DND-41 (cell line): Measurements from ENCODE around the gene C2CD2L.

Experiments
- ATAC-seq: fragments of 200-7000 bp; cut with Tn5 transposase; 3 replicates; pipeline ENCODE4 v1.9.1; 2021; ENCODE audit warnings: low read depth; ENCODE audit not compliant: insufficient read depth
- DNase-seq: peaks from one replicate; pipeline ENCODE4 v3.0.0-alpha.2; 2020
- H2AFZ ChIP-seq: 2 replicates; pipeline ENCODE4 v1.6.0; 2012; ENCODE audit warnings: low read depth, low read length
- H3K27ac ChIP-seq: 2 replicates; pipeline ENCODE4 v1.5.1; 2012; ENCODE audit warnings: low read length, inconsistent platforms
- H3K27me3 ChIP-seq: fragments of 200-600 bp; sonication (generic); 2 replicates; pipeline ENCODE4 v1.6.0; 2012; ENCODE audit warnings: low read length, mild to moderate bottlenecking, inconsistent platforms; ENCODE audit not compliant: insufficient read depth, poor library complexity
- H3K36me3 ChIP-seq: 2 replicates; pipeline ENCODE4 v1.5.1; 2012; ENCODE audit warnings: low read length, inconsistent platforms; ENCODE audit not compliant: insufficient read depth
- H3K4me1 ChIP-seq: 2 replicates; pipeline ENCODE4 v1.5.1; 2012; ENCODE audit warnings: mild to moderate bottlenecking, low read length; ENCODE audit not compliant: insufficient read depth
- H3K4me2 ChIP-seq: 2 replicates; pipeline ENCODE4 v1.6.0; 2012; ENCODE audit warnings: mild to moderate bottlenecking, moderate library complexity, low read length, inconsistent platforms; ENCODE audit not compliant: insufficient read depth
- H3K4me3 ChIP-seq, 2 experiments: fragments of 200-600 bp in 1 of 2; shearing (Covaris generic) in 1 of 2; 2 replicates each; pipeline ENCODE4 v1.5.1; 2012 to 2016; ENCODE audit warnings: inconsistent platforms in 2 of 2, low read length in 2 of 2, mild to moderate bottlenecking in 2 of 2, low read depth in 1 of 2, moderate library complexity in 1 of 2
- H3K79me2 ChIP-seq: 2 replicates; pipeline ENCODE4 v1.6.0; 2012; ENCODE audit warnings: low read length, inconsistent platforms; ENCODE audit not compliant: insufficient read depth
- H3K9ac ChIP-seq: 2 replicates; pipeline ENCODE4 v1.6.0; 2012; ENCODE audit warnings: low read depth, mild to moderate bottlenecking, inconsistent platforms, low read length, moderate library complexity
- H3K9me3 ChIP-seq: 2 replicates; pipeline ENCODE4 v1.5.1; 2012; ENCODE audit warnings: low read length, moderate library complexity, mild to moderate bottlenecking, inconsistent platforms; ENCODE audit not compliant: insufficient read depth, severe bottlenecking
- H4K20me1 ChIP-seq: 2 replicates; pipeline ENCODE4 v1.6.0; 2012; ENCODE audit warnings: low read length; ENCODE audit not compliant: insufficient read depth
- EZH2 ChIP-seq: IDR thresholded peaks from 3 replicates; pipeline ENCODE4 v1.6.1; 2012; ENCODE audit warnings: borderline replicate concordance, low read depth, mild to moderate bottlenecking, moderate library complexity, low read length, inconsistent platforms; ENCODE audit not compliant: severe bottlenecking
- TF ChIP-seq, protein P1 (sequence below): IDR thresholded peaks from 2 replicates; pipeline ENCODE4 v1.5.1; 2012; ENCODE audit warnings: borderline replicate concordance, low read length, moderate library complexity, mild to moderate bottlenecking; ENCODE audit not compliant: poor library complexity, severe bottlenecking; ENCODE audit errors: extremely low read depth

C2CD2L gene

DNA sequence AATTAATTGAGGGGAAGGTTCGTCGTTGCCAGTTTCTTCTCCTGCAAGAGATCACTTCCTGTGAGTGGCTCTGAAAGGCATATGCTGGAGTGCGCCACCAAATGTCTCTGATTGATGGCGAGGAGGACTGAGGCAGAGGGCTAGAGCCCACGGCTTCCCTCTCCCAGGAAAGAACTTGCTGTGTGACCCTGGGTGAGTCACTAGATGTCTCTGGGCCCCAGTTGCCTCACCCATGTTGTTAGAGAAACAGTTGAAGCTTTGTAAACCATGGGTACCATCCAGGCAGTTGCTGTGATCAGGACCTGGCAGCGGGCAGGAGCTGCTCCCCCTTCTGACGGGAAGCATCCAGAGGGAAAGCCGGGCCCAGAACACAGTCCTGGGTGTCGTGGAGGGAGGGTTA is 44.9 kb downstream of the C2CD2L start:
- no peak for ATAC-seq

GRCh38 chr11:119152604-119153003 is 45.5 kb downstream of the C2CD2L start:
- peaks cover 59% of the 10 kb centered on the region for H3K27me3 ChIP-seq
- ATAC-seq (no peak), DNase-seq (no peak)
- H3K9me3 ChIP-seq, result no peaks in the 10 kb centered on the region
- no peak overlapping the region for H3K4me2 ChIP-seq
- H3K27ac ChIP-seq, result no peak overlapping the region
- no peak overlapping the region for H3K9ac ChIP-seq
- no peak overlapping the region for H2AFZ ChIP-seq
- no peaks in the 10 kb centered on the region for H3K36me3 ChIP-seq
- H3K4me3 ChIP-seq, result no peak overlapping the region
- peaks cover 18% of the 10 kb centered on the region for H3K4me1 ChIP-seq
- peaks cover 13% of the 10 kb centered on the region; the same call in 1 of the 2 replicates for H4K20me1 ChIP-seq
- TF ChIP-seq, protein P1, sequence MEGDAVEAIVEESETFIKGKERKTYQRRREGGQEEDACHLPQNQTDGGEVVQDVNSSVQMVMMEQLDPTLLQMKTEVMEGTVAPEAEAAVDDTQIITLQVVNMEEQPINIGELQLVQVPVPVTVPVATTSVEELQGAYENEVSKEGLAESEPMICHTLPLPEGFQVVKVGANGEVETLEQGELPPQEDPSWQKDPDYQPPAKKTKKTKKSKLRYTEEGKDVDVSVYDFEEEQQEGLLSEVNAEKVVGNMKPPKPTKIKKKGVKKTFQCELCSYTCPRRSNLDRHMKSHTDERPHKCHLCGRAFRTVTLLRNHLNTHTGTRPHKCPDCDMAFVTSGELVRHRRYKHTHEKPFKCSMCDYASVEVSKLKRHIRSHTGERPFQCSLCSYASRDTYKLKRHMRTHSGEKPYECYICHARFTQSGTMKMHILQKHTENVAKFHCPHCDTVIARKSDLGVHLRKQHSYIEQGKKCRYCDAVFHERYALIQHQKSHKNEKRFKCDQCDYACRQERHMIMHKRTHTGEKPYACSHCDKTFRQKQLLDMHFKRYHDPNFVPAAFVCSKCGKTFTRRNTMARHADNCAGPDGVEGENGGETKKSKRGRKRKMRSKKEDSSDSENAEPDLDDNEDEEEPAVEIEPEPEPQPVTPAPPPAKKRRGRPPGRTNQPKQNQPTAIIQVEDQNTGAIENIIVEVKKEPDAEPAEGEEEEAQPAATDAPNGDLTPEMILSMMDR, result no peak
- no peak for TF ChIP-seq EZH2
- H3K79me2 ChIP-seq, result no peaks in the 10 kb centered on the region

More for the DNA sequence above, 44.9 kb downstream of the C2CD2L start:
- no peak for TF ChIP-seq EZH2
- TF ChIP-seq, protein P1, result no peak
- no peaks in the 10 kb centered on the region for H3K79me2 ChIP-seq
- peaks cover 19% of the 10 kb centered on the region for H3K4me1 ChIP-seq
- H3K27ac ChIP-seq, result no peak overlapping the region
- H3K36me3 ChIP-seq, result no peaks in the 10 kb centered on the region
- no peak overlapping the region for H2AFZ ChIP-seq
- peaks cover 60% of the 10 kb centered on the region for H3K27me3 ChIP-seq
- no peak for DNase-seq
- no peak overlapping the region for H3K4me3 ChIP-seq
- H3K4me2 ChIP-seq, result no peak overlapping the region
- peaks cover 12% of the 10 kb centered on the region; the same call in 1 of the 2 replicates for H4K20me1 ChIP-seq
- H3K9ac ChIP-seq, result no peak overlapping the region
- no peaks in the 10 kb centered on the region for H3K9me3 ChIP-seq

DNA sequence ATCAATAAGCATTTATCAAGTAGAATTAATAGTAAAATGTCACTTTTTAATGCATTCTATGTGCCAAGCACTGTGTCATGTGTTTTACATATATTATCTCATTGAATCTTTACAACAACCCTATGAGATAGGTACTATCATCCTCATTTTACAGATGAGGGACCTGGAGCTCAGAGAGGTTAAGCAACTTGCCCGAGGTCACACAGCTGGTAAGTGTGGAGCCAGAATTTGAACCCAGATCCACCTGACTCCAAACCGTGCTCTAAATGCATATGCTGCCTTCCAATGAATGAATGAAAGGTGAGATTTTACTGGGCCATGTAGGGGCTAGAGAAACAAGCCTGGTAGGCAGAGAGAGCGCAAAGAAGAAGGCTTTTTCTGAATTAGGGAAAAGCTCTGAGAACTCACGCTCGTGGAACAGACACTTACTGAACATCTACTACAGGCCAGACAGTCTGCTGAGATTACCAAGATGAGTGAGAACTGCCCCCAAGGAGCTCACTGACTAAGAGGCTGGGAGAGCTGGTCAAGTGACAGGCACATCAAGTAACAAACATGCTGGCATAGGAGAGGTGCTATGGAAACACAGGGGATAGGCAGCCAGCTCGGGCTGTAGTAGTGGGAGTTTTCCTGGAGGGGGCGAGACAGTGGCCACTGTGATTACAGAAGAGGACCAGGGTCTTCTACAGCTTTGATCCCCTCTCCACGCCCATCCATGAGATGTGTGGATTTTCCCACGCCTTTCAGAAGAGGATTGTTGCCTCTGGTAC is 46.1 kb downstream of the C2CD2L start:
- H3K27me3 ChIP-seq, result peaks cover 53% of the 10 kb centered on the region
- no peak overlapping the region for H3K27ac ChIP-seq
- H3K9ac ChIP-seq, result no peak overlapping the region
- H4K20me1 ChIP-seq, result peaks cover 9% of the 10 kb centered on the region; the same call in 1 of the 2 replicates
- no peak overlapping the region for H3K4me2 ChIP-seq
- no peaks in the 10 kb centered on the region for H3K9me3 ChIP-seq
- ATAC-seq (no peak), DNase-seq (no peak)
- H2AFZ ChIP-seq, result no peak overlapping the region
- no peak overlapping the region for H3K4me3 ChIP-seq
- H3K36me3 ChIP-seq, result no peaks in the 10 kb centered on the region
- TF ChIP-seq, protein P1, result peak; percentile 33
- TF ChIP-seq EZH2, result no peak
- H3K4me1 ChIP-seq, result peaks cover 12% of the 10 kb centered on the region
- H3K79me2 ChIP-seq, result no peaks in the 10 kb centered on the region
